RWPE2 (cell line): ENCODE measurements around the gene ITGAX.

Experiments used
- ATAC-seq: fragments of 200-7000 bp; cut with Tn5 transposase; 3 replicates; pipeline ENCODE4 v1.9.1; 2021; ENCODE audit warnings: low read depth
- DNase-seq: peaks from one replicate; pipeline ENCODE4 v3.0.0-alpha.2; 2020; ENCODE audit warnings: low spot score
- H3K27ac ChIP-seq: fragments of 450-650 bp; 2 replicates; pipeline ENCODE4 v1.5.1; 2017; ENCODE audit warnings: mild to moderate bottlenecking; ENCODE audit not compliant: poor library complexity, severe bottlenecking
- H3K27me3 ChIP-seq: fragments of 250-450 bp; sonication (Bioruptor Pico); 2 replicates; pipeline ENCODE4 v1.5.1; 2021; ENCODE audit warnings: mild to moderate bottlenecking, moderate library complexity; ENCODE audit not compliant: insufficient read depth, poor library complexity, severe bottlenecking
- H3K36me3 ChIP-seq: fragments of 250-450 bp; sonication (Bioruptor Pico); 2 replicates; pipeline ENCODE4 v1.5.1; 2020; ENCODE audit warnings: low read depth, mild to moderate bottlenecking, moderate library complexity
- H3K4me1 ChIP-seq: fragments of 250-450 bp; sonication (Bioruptor Pico); 2 replicates; pipeline ENCODE4 v1.5.1; 2021; ENCODE audit warnings: mild to moderate bottlenecking, moderate library complexity; ENCODE audit not compliant: insufficient read depth, poor library complexity, severe bottlenecking
- H3K4me3 ChIP-seq: fragments of 250-450 bp; sonication (Bioruptor Pico); 2 replicates; pipeline ENCODE4 v1.5.1; 2021; ENCODE audit warnings: mild to moderate bottlenecking, moderate library complexity; ENCODE audit not compliant: severe bottlenecking
- H3K9me3 ChIP-seq: fragments of 250-450 bp; sonication (Bioruptor Pico); 2 replicates; pipeline ENCODE4 v1.5.1; 2021; ENCODE audit warnings: mild to moderate bottlenecking, moderate library complexity; ENCODE audit not compliant: severe bottlenecking
- CTCF ChIP-seq: fragments of 450-650 bp; IDR thresholded peaks from one replicate; pipeline ENCODE4 v1.5.1; 2017; ENCODE audit warnings: mild to moderate bottlenecking, moderate library complexity; ENCODE audit not compliant: poor library complexity, severe bottlenecking

ITGAX gene

GRCh38 chr16:31411024-31411844, 56.3 kb downstream of the ITGAX start:
- no peaks in the 10 kb centered on the region for H3K36me3 ChIP-seq
- no peaks in the 10 kb centered on the region for H3K4me1 ChIP-seq
- no peaks in the 10 kb centered on the region for H3K27me3 ChIP-seq
- TF ChIP-seq CTCF, result no peak
- no peak for ATAC-seq
- DNase-seq, result no peak
- no peaks in the 10 kb centered on the region for H3K9me3 ChIP-seq
- no peak overlapping the region for H3K4me3 ChIP-seq
- H3K27ac ChIP-seq, result no peak overlapping the region

GRCh38 chr16:31412750-31413149, 57.8 kb downstream of the ITGAX start:
- DNase-seq (no peak), ATAC-seq (no peak)
- no peaks in the 10 kb centered on the region for H3K36me3 ChIP-seq
- no peaks in the 10 kb centered on the region for H3K4me1 ChIP-seq
- H3K9me3 ChIP-seq, result no peaks in the 10 kb centered on the region
- TF ChIP-seq CTCF, result no peak
- no peaks in the 10 kb centered on the region for H3K27me3 ChIP-seq
- no peak overlapping the region for H3K27ac ChIP-seq
- no peak overlapping the region for H3K4me3 ChIP-seq

- Histone ChIP-seq H3K4me1 (no peaks in the 10 kb centered on the region), H3K4me3 (no peak overlapping the region), H3K27ac (no peak overlapping the region), H3K27me3 (no peaks in the 10 kb centered on the region), H3K9me3 (no peaks in the 10 kb centered on the region), H3K36me3 (no peaks in the 10 kb centered on the region)
- no peak for ATAC-seq
- TF ChIP-seq CTCF, result no peak
- DNase-seq, result no peak
Measured at GRCh38 chr16:31413381-31413780, 58.4 kb downstream of the ITGAX start.

GRCh38 chr16:31413943-31414342, 59.0 kb downstream of the ITGAX start:
- Histone ChIP-seq H3K9me3 (no peaks in the 10 kb centered on the region), H3K27ac (no peak overlapping the region), H3K36me3 (no peaks in the 10 kb centered on the region), H3K4me3 (no peak overlapping the region), H3K4me1 (no peaks in the 10 kb centered on the region), H3K27me3 (no peaks in the 10 kb centered on the region)
- DNase-seq (no peak), ATAC-seq (no peak)
- no peak for TF ChIP-seq CTCF

- Histone ChIP-seq H3K27ac (no peak overlapping the region), H3K4me3 (no peak overlapping the region), H3K27me3 (no peaks in the 10 kb centered on the region), H3K4me1 (no peaks in the 10 kb centered on the region), H3K9me3 (no peaks in the 10 kb centered on the region), H3K36me3 (no peaks in the 10 kb centered on the region)
- DNase-seq, result no peak
- ATAC-seq, result no peak
- no peak for TF ChIP-seq CTCF
Measured at GRCh38 chr16:31414706-31415105, 59.7 kb downstream of the ITGAX start.
